GM21723 (cell line): ENCODE results near the gene HMG20B.
"Not testable (repeated sequence)": the region's sequence is repeated elsewhere in the genome, so short reads cannot be mapped to it uniquely, and the experiment has no call there.

Source experiments
- ATAC-seq: cut with Tn5 transposase; IDR thresholded peaks from one replicate; pipeline ENCODE4 v1.9.1; 2021; ENCODE audit warnings: mild to moderate bottlenecking, moderate library complexity; ENCODE audit not compliant: unreplicated experiment

HMG20B gene

DNA sequence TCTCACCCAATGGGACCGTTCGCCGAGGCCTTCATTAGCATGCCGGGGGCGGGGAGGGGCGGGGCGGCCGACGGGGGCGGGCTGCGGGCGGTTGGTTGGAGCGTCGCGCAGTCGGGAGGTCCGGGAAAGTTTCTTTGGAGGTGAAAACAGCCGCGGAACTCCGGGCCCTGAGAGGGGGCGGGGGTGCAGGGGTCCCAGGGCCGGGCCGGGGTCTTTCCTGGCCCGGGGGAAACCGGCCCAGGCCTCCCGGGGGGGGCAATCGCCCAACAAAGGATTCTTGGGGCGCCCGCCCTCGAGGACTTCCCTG is at the start of gene HMG20B:
HMG20B (plus strand) TSS at position 90 of the 307 bp plus-strand sequence. CDS start 366 bp downstream, outside the sequence.
- ATAC-seq, result no peak

DNA sequence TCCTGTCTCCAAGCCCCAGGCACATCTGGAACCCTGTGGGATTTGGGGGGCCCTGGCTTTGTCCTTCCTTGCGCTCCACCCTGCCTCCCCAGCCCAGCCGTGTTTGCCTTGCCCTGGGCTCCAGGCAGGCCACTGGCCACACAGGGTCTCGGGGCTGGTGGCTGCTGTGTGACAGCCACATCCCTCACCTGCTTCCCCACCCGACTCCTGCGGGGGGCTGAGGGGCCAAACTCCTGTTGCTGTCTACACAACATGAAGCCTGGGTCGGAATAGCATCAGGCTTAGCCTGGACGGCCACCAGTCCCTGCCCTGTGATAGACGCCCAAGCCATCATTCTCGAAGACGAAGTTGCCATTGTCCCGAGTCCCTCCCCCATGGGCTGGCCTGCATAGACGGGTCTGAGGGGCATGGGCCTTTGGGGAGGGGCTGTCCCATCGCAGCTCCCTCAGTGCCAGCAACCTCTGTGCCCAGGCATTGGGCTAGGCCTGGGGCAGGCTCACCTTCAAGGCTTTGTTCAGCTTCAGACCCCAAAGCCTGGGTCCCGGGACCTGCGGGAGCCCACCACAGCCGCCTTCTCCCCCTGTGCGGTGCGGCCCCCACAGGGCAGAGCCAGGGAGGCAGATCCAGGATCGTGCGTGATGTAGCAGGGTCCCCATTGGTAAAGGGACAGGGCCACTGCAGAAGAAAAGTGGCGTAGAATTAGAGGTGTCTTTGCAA is 49.2 kb upstream of the HMG20B start:
- ATAC-seq, result no peak

DNA sequence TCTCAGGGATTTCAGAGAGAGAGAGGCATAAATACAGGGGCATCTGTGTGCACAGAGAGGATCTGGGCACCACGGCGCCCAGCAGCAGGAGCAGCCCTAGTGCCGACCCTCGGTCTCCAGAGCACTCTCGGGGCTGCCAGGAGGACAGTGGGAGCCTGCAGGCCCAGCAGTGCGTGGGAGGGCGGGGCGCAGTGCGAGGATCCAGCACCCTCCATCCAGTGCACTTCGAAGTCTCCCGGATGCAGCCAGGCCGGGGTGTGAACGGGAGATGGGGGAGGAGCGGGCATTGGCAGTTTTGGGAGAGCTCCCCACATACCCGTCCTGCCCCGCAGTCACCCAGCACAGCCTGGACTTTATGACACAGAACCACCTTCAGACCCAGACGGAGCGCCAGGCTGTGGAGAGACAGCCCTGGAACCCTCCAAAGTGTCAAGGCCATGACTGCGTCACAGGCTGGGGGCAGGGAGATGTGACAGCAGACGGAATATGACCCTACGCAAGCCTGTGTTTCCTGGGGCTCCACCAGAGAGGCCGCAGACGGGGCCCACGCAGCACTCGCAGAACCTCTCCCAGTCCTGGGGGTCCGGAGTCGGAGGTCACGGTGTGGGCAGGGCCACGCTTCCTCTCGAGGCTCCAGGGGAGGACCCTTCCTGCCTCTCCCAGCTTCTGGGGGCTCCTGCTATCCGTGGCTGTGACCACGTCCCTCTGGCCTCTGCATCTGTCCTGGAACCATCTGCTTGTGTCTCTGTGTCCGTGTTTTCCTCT is 48.5 kb upstream of the HMG20B start:
- no peak for ATAC-seq

DNA sequence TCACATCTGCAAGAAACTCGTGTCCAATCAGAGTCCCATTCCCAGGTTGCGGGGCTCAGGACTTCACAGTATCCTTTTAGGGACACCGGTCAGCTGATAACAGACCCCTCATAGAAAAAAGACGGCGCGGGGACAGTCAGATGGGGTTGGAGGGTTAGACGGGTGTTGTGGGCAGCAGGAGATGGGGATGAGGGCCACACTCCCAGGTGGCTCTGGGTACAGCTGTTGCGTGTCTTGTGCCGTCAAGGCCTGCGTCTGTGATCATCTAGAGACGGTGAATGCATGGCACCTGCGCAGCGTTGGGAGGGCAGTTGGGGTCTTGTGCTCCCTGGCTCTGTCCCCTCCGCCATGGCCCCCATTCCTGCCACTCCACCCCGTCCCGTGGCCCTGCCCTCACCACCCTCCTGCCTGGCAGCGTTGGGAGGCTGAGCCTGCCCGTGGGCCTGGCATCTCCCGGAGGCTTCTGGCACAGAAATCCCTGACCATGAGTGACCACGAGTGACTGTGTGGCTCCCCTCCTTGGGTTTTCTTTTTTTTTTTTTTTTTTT is 47.8 kb upstream of the HMG20B start:
- ATAC-seq, result no peak

DNA sequence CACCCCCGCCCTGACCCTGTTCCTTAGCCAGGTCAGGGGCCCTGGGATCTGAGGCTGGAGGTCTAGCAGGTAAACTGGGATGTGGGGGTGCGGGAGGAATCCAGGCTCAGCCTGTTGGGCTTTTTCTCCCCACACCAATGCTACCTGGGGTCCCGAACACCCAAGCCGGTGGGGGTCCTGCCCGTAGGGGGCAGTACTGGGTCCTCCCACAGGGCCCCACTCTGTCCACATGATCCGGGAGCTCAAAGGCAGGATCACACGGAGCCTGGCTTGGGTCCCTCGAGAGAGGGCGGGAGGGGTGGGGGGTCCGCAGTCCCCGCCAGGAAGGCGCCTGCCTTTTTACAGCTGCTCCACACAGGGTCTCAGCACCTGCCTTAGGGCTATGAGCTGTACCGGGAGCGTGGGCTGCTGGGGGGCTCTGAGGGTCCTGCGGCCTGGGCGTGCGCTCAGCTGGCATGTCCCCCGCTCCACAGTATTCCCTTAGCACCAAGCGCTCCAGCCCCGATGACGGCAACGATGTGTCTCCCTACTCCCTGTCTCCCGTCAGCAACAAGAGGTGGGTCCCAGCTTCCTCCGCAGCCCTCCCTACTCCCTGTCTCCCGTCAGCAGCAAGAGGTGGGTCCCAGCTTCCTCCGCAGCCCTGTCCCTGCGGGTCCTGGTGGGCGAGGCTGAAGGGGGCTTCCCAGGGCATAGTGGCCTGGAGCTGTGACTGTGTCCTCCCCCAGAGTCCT is 46.1 kb upstream of the HMG20B start:
- ATAC-seq, result no peak

DNA sequence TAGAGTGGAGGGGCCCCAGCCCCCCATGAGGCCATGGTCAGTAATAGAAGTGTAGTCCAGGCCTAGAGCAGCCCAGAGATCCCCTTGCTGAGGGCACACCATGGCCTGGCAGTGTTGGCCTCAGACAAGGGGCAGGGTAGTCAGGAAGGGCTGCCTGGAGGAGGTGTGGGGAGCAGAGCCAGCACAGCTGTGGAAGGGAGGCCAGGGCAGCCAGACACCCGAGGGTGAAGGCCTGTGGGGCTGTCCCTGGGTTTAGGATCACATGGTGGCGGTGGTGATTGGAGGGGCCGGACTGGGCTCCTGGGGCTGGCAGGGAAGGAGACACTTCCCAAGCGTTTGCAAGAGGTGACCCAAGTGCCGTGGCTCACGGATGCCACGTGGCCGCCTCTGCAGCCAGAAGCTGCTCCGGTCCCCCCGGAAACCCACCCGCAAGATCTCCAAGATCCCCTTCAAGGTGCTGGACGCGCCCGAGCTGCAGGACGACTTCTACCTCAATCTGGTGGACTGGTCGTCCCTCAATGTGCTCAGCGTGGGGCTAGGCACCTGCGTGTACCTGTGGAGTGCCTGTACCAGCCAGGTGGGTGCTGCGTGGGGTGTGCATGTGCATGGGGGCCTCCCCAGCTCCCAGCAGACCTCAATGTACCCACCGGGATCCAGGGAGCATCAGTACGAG is 45.4 kb upstream of the HMG20B start:
- ATAC-seq, result no peak

DNA sequence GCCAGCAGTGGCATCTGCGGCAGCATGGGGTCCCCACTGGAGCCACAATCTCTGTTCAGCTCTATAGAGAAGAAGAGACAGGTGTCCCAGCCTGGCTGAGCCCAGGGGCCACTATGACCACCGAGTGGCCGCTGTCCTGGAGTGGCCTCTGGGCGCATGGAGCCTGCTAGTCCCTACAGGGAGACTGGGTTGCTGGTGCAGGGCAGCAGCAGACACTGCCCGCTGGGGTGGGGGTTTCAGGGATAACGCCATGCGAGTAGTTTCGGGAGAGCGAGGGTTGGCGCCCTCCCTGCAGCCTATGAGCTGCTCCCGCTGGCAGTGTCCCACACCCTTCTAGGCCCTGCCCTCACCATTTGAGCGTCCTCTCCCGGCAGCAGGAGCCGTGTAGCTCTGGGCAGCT is 44.7 kb upstream of the HMG20B start:
- no peak for ATAC-seq

DNA sequence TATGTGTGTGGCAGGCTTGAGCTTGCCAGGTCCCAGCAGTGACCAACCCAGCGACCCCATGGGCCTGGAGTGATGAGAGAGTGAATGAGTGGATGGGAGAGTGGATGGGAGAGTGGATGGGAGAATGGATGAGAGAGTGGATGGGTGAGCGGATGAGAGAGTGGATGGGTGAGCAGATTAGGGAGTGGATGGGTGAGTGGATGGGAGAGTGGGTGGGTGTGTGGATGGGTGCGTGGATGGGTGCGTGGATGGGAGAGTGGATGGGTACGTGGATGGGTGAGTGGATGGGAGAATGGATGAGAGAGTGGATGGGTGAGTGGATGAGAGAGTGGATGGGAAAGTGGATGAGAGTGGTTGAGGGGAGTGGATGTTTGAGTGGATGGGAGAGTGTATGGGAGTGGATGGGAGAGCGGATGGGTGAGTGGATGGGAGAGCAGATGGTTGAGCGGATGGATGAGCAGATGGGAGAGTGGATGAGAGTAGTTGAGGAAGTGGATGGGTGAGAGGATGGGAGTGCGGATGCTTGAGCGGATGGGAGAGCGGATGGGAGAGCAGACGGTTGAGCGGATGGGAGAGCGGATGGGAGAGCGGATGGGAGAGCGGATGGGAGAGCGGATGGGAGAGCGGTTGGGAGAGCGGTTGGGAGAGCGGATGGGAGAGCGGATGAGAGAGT is 44.1 kb upstream of the HMG20B start:
- no peak for ATAC-seq

DNA sequence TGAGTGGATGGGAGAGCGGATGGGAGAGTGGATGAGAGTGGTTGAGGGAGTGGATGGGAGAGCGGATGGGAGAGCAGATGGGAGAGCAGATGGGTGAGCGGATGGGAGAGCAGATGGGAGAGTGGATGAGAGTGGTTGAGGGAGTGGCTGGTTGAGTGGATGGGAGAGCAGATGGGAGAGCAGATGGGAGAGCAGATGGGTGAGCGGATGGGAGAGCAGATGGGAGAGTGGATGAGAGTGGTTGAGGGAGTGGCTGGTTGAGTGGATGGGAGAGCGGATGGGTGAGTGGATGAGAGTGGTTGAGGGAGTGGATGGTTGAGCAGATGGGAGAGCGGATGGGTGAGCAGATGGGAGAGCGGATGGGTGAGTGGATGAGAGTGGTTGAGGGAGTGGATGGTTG is 43.4 kb upstream of the HMG20B start:
- ATAC-seq, result not testable (repeated sequence)

DNA sequence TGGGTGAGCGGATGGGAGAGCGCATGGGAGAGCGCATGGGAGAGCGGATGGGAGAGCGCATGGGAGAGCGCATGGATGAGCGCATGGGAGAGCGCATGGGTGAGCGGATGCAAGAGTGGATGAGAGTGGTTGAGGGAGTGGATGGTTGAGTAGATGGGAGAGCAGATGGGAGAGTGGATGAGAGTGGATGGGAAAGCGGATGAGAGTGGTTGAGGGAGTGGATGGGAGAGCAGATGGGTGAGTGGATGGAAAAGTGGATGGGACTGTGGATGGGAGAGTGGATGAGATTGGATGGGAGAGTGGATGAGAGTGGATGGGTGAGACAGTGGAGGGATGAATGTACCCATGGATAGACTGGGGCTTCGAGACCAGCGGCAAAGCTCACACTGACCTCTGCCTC is 42.4 kb upstream of the HMG20B start:
- no peak for ATAC-seq

DNA sequence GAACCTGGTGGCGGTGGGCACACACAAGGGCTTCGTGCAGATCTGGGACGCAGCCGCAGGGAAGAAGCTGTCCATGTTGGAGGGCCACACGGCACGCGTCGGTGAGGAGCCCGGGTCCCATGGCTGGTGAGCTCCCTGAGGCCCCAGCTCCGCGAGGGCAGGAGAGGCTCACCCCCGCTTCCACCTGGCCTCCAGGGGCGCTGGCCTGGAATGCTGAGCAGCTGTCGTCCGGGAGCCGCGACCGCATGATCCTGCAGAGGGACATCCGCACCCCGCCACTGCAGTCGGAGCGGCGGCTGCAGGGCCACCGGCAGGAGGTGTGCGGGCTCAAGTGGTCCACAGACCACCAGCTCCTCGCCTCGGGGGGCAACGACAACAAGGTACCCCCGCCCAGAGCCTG is 41.0 kb upstream of the HMG20B start:
- no peak for ATAC-seq

DNA sequence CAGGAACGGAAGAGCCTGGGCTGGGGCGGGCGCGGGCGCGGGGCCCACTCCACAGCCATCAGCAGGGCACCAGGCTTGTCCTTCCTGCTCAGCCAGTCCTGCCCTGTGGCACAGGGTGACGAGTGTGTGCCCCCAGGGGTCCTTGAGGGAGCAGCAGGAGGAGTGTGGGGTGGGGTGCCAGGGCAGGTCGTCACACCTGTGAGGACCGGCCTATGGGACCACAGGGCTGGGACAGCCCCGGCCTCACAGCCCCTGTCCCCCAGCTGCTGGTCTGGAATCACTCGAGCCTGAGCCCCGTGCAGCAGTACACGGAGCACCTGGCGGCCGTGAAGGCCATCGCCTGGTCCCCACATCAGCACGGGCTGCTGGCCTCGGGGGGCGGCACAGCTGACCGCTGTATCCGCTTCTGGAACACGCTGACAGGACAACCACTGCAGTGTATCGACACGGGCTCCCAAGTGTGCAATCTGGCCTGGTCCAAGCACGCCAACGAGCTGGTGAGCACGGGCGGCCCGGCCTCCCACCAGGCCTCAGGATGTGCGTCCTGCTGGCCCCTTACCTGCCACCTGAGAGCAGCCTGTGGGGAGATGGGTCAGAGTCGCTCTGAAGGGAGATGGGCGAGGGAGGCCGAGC is 40.5 kb upstream of the HMG20B start:
- no peak for ATAC-seq

DNA sequence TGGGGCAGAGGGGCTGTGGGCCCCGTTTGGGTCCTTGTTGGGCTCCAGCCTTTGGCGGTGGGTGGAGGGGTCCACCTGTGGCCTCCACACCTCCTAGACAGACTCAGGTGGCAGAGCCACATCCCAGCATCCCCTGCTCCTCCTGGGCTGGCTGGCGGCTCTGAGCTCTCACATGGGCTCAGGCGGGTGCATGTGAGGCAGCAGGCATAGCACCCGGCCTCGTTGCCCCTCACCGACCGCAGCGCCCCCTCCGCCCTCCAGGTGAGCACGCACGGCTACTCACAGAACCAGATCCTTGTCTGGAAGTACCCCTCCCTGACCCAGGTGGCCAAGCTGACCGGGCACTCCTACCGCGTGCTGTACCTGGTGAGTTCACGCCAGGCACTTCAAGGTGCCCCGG is 39.7 kb upstream of the HMG20B start:
- ATAC-seq, result no peak

DNA sequence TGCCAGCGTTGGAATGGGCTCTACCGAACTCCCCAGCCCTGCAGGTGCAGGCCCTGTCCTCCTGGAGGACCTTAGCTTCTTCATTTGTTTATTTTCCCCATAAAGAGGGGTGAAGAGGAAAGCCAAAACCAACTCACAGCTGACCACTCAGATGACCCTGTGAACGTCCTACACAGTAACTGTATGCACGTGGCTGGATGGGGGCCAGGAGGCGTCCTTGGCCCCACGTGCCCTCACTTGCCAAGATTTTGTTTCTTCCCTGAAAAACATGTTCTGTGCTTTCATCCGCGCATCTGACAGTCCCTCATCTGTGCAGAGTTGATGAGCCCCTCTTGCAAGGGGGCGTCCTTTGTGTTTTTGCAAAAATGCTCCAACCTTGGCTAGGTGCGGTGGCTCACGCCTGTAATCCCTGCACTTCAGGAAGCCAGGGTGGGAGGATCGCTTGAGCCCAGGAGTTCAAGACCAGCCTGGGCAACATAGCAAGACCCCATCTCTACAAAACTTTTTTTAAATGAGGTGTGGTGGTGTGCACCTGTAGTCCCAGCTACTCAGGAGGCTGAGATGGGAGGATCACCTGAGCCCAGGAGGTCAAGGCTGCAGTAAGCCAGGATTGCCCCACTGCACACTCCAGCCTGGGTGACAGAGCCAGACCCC is 39.1 kb upstream of the HMG20B start:
- no peak for ATAC-seq

DNA sequence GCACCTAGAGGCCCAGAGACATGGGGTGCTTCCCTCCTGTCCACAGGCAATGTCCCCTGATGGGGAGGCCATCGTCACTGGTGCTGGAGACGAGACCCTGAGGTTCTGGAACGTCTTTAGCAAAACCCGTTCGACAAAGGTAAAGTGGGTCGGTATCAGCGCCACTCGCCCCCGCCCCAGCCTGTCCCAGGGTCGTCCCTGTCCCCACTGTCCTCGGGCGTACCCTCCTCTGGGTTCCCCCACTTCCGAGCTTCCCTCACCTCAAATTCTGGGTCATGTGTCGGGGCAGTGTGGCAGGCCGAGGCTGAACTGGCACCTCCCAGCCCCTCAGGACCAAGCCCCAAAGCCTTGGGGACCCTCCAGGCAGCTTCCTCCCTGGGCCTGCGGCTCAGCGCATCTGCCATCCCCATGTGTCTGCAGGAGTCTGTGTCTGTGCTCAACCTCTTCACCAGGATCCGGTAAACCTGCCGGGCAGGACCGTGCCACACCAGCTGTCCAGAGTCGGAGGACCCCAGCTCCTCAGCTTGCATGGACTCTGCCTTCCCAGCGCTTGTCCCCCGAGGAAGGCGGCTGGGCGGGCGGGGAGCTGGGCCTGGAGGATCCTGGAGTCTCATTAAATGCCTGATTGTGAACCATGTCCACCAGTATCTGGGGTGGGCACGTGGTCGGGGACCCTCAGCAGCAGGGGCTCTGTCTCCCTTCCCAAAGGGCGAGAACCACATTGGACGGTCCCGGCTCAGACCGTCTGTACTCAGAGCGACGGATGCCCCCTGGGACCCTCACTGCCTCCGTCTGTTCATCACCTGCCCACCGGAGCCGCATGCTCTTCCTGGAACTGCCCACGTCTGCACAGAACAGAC is 38.1 kb upstream of the HMG20B start:
- ATAC-seq, result no peak

DNA sequence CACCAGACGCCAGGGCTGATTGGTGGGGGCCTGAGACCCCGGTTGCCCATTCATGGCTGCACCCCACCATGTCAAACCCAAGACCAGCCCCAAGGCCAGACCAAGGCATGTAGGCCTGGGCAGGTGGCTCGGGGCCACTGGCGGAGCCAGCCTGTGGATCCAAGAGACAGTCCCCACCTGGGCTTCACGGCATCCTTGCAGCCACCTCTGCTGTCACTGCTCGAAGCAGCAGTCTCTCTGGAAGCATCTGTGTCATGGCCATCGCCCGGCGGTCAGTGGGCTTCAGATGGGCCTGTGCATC is 37.6 kb upstream of the HMG20B start:
- ATAC-seq, result no peak

DNA sequence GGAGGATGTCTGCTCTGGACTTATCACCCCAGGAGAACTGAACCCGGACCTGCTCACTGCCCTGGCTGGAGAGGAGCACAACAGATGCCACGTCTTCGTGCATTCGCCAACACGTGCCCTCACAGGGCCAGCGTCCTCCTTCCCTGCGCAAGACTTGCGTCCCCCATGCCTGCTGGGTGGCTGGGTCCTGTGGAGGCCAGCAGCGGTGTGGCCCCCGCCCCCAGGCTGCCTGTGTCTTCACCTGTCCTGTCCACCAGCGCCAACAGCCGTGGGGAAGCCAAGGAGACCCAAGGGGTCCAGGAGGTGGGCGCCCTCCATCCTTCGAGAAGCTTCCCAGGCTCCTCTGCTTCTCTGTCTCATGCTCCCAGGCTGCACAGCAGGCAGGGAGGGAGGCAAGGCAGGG is 37.2 kb upstream of the HMG20B start:
- ATAC-seq, result no peak

DNA sequence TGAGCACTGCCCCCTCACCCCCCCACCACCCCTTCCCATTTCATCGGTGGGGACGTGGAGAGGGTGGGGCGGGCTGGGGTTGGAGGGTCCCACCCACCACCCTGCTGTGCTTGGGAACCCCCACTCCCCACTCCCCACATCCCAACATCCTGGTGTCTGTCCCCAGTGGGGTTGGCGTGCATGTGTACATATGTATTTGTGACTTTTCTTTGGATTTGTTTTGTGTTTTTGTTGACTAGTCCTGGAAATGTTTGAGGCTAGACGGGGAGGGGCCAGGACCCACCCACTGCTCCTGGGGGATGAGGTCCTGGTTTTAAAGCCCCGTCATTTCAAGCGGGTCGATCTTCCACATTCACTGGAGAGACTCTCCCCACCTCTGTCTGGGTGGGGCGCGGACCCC is 36.8 kb upstream of the HMG20B start:
- no peak for ATAC-seq
